K562 (cell line): ENCODE measurements around the gene ACO2.
A peak's percentile ranks its signal among the peaks of the same experiment; 100 is the strongest.

Experiments
- ETV6 ChIP-seq, 3 experiments: fragments of 150-350 bp in 1 of 3; sonication (generic) in 1 of 3; formaldehyde crosslinking in 1 of 3; IDR thresholded peaks; 2 replicates each; pipeline versions ENCODE4 v1.6.1 to v1.8.0; 2014 to 2022; ENCODE audit warnings: borderline replicate concordance in 2 of 3, low read depth in 2 of 3, antibody characterized with exemption in 1 of 3, low read length in 1 of 3, mild to moderate bottlenecking in 1 of 3, missing genetic modification reagents in 1 of 3
- EWSR1 ChIP-seq: fragments of 450-650 bp; IDR thresholded peaks from 2 replicates; pipeline ENCODE4 v1.6.1; 2018; ENCODE audit warnings: borderline replicate concordance, mild to moderate bottlenecking, low read depth, moderate library complexity; ENCODE audit not compliant: partially characterized antibody
- EZH2 ChIP-seq: IDR thresholded peaks from 2 replicates; pipeline ENCODE4 v1.6.1; 2012; ENCODE audit warnings: low read depth, mild to moderate bottlenecking, inconsistent platforms, low read length, borderline replicate concordance
- FOS ChIP-seq: IDR thresholded peaks from 3 replicates; pipeline ENCODE4 v1.6.1; 2011; ENCODE audit not compliant: insufficient read length; ENCODE audit errors: extremely low read depth
- NFE2 ChIP-seq: IDR thresholded peaks from 2 replicates; pipeline ENCODE4 v1.6.1; 2014; ENCODE audit warnings: antibody characterized with exemption, low read depth
- NFRKB ChIP-seq: fragments of 450-650 bp; IDR thresholded peaks from 2 replicates; pipeline ENCODE4 v1.6.1; 2016; ENCODE audit warnings: low read depth
- OTX1 ChIP-seq: fragments of 450-650 bp; formaldehyde crosslinking; IDR thresholded peaks from 2 replicates; pipeline ENCODE4 v1.4.0; 2022; ENCODE audit warnings: mild to moderate bottlenecking
- POLR2A ChIP-seq: fragments of 450-650 bp; conservative IDR thresholded peaks from 2 replicates; pipeline ENCODE4 v1.6.1; 2016
- ZNF274 ChIP-seq: IDR thresholded peaks from 2 replicates; pipeline ENCODE4 v1.6.1; 2011; ENCODE audit warnings: low read depth, mild to moderate bottlenecking, low read length, moderate library complexity, borderline replicate concordance
- TF ChIP-seq, protein P1 (sequence below): fragments of 450-650 bp; formaldehyde crosslinking; IDR thresholded peaks from 2 replicates; pipeline ENCODE4 v1.4.0; 2022; ENCODE audit warnings: missing genetic modification characterization
- TF ChIP-seq, protein P2 (sequence below), 3 experiments: IDR thresholded peaks in 2 of 3; conservative IDR thresholded peaks in 1 of 3; 2 replicates each; pipeline ENCODE4 v1.5.1; 2011 to 2012; ENCODE audit warnings: low read length in 3 of 3, mild to moderate bottlenecking in 3 of 3, control low read depth in 2 of 3, improper control_type of control experiment in 1 of 3, inconsistent platforms in 1 of 3, low read depth in 1 of 3, mixed read lengths in 1 of 3, moderate library complexity in 1 of 3; ENCODE audit not compliant: insufficient read depth in 2 of 3

GRCh38 chr22:41524251-41524661, 55.3 kb downstream of the ACO2 start:
- TF ChIP-seq EWSR1, result no peak
- TF ChIP-seq OTX1 (CRISPR knock-in tag), result no peak
- no peak for TF ChIP-seq NFRKB
- TF ChIP-seq FOS, result no peak
- TF ChIP-seq, protein P1, sequence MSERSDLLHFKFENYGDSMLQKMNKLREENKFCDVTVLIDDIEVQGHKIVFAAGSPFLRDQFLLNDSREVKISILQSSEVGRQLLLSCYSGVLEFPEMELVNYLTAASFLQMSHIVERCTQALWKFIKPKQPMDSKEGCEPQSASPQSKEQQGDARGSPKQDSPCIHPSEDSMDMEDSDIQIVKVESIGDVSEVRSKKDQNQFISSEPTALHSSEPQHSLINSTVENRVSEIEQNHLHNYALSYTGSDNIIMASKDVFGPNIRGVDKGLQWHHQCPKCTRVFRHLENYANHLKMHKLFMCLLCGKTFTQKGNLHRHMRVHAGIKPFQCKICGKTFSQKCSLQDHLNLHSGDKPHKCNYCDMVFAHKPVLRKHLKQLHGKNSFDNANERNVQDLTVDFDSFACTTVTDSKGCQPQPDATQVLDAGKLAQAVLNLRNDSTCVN (CRISPR knock-in tag), result no peak
- TF ChIP-seq ETV6 (IDR thresholded peaks at IDR 0.05; ENCODE audit: borderline replicate concordance in 1 of 2, low read depth in 2 of 2, low read length in 1 of 2), result no peak
- TF ChIP-seq ETV6 (CRISPR knock-in tag; IDR thresholded peaks at IDR 0.05; ENCODE audit: borderline replicate concordance), result no peak
- TF ChIP-seq, protein P2, sequence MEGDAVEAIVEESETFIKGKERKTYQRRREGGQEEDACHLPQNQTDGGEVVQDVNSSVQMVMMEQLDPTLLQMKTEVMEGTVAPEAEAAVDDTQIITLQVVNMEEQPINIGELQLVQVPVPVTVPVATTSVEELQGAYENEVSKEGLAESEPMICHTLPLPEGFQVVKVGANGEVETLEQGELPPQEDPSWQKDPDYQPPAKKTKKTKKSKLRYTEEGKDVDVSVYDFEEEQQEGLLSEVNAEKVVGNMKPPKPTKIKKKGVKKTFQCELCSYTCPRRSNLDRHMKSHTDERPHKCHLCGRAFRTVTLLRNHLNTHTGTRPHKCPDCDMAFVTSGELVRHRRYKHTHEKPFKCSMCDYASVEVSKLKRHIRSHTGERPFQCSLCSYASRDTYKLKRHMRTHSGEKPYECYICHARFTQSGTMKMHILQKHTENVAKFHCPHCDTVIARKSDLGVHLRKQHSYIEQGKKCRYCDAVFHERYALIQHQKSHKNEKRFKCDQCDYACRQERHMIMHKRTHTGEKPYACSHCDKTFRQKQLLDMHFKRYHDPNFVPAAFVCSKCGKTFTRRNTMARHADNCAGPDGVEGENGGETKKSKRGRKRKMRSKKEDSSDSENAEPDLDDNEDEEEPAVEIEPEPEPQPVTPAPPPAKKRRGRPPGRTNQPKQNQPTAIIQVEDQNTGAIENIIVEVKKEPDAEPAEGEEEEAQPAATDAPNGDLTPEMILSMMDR (IDR thresholded peaks at IDR 0.05 in 2 of 3, conservative IDR thresholded peaks at IDR 0.05 in 1 of 3; ENCODE audit: insufficient read depth in 2 of 3, low read depth in 1 of 3, low read length in 3 of 3), result no peak
- no peak for TF ChIP-seq ZNF274
- 0 out of 2 replicates have a peak, but pooled peaks have one; percentile 30 for TF ChIP-seq POLR2A
- TF ChIP-seq NFE2, result no peak
- TF ChIP-seq EZH2, result no peak
